ENCODE data around the gene TRIM7.

DNA sequence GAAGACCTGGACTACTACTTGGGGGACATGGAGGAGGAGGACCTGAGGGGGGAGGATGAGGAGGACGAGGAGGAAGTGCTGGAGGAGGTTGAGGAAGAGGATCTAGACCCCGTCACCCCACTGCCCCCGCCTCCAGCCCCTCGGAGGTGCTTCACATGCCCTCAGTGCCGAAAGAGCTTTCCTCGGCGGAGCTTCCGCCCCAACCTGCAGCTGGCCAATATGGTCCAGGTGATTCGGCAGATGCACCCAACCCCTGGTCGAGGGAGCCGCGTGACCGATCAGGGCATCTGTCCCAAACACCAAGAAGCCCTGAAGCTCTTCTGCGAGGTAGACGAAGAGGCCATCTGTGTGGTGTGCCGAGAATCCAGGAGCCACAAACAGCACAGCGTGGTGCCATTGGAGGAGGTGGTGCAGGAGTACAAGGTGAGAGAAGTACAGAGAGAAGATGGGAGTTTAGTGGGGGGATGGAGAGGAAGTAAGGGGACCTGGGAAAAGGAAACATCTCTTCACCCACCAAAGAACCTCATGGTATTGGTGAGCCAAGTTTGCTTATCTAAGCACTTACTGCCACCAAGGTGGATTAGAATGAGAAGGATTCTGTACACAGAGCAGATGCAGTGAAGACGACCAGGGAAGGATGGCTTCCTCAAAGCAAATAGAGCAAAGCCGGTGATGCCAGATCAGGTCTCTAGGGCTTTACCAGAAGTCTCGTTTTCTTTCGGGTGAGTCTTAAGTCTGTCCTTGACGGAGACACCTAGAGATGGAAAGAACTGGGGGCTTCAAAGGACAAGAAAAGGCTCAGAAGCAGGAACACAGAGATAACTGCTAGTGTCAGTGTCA, 19.6 kb upstream of the TRIM7 start:
- TF ChIP-seq, protein P1, sequence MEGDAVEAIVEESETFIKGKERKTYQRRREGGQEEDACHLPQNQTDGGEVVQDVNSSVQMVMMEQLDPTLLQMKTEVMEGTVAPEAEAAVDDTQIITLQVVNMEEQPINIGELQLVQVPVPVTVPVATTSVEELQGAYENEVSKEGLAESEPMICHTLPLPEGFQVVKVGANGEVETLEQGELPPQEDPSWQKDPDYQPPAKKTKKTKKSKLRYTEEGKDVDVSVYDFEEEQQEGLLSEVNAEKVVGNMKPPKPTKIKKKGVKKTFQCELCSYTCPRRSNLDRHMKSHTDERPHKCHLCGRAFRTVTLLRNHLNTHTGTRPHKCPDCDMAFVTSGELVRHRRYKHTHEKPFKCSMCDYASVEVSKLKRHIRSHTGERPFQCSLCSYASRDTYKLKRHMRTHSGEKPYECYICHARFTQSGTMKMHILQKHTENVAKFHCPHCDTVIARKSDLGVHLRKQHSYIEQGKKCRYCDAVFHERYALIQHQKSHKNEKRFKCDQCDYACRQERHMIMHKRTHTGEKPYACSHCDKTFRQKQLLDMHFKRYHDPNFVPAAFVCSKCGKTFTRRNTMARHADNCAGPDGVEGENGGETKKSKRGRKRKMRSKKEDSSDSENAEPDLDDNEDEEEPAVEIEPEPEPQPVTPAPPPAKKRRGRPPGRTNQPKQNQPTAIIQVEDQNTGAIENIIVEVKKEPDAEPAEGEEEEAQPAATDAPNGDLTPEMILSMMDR (IDR thresholded peaks at IDR 0.05), result no peak
- TF ChIP-seq POLR2A (IDR thresholded peaks at IDR 0.05), result no peak

Measured in esophagus squamous epithelium (tissue), 4 donors.